H9 (cell line): Measurements from ENCODE around the gene CENPB. TPM values are rescaled to one million over a fixed set of nuclear protein-coding genes. Genes with fewer than 3 reads are reported as not detected.

Source experiments
- DNase-seq: peaks from one replicate; pipeline ENCODE4 v3.0.0-alpha.2; 2017
- H2AFZ ChIP-seq: one replicate; pipeline ENCODE4 v1.6.1; 2013; ENCODE audit warnings: mild to moderate bottlenecking, low read length, control low read depth, moderate library complexity
- H2AK5ac ChIP-seq: 2 replicates; pipeline ENCODE4 v1.6.1; 2013; ENCODE audit warnings: low read length, control low read depth, mixed read lengths; ENCODE audit not compliant: insufficient read length
- H2BK120ac ChIP-seq: one replicate; pipeline ENCODE4 v1.6.1; 2013; ENCODE audit warnings: low read depth, mild to moderate bottlenecking, low read length, control low read depth, inconsistent platforms; ENCODE audit not compliant: poor library complexity, severe bottlenecking
- H2BK12ac ChIP-seq: 2 replicates; pipeline ENCODE4 v1.6.1; 2013; ENCODE audit warnings: low read length, control low read depth, mixed read lengths, low read depth; ENCODE audit not compliant: insufficient read length
- H2BK15ac ChIP-seq: 2 replicates; pipeline ENCODE4 v1.6.1; 2013; ENCODE audit warnings: low read depth, low read length, control low read depth
- H2BK20ac ChIP-seq: one replicate; pipeline ENCODE4 v1.6.1; 2013; ENCODE audit warnings: low read depth, mild to moderate bottlenecking, low read length, control low read depth, inconsistent platforms; ENCODE audit not compliant: poor library complexity, severe bottlenecking
- H2BK5ac ChIP-seq: 2 replicates; pipeline ENCODE4 v1.6.1; 2013; ENCODE audit warnings: low read length, control low read depth, mixed read lengths; ENCODE audit not compliant: insufficient read length
- H3K14ac ChIP-seq: 2 replicates; pipeline ENCODE4 v1.6.1; 2013; ENCODE audit warnings: low read length, control low read depth; ENCODE audit not compliant: insufficient read depth
- H3K18ac ChIP-seq: 2 replicates; pipeline ENCODE4 v1.6.1; 2013; ENCODE audit warnings: low read depth, mild to moderate bottlenecking, mixed read lengths, low read length, control low read depth; ENCODE audit not compliant: insufficient read length
- H3K23ac ChIP-seq: 2 replicates; pipeline ENCODE4 v1.6.1; 2013; ENCODE audit warnings: low read length, control low read depth, mixed read lengths, low read depth; ENCODE audit not compliant: insufficient read length
- H3K23me2 ChIP-seq: 2 replicates; pipeline ENCODE4 v1.6.1; 2013; ENCODE audit warnings: low read depth, mild to moderate bottlenecking, mixed read lengths, low read length, control low read depth; ENCODE audit not compliant: insufficient read length, poor library complexity, severe bottlenecking
- H3K27ac ChIP-seq: 2 replicates; pipeline ENCODE4 v1.5.1; 2013; ENCODE audit warnings: low read length, control low read depth, mixed read lengths, low read depth; ENCODE audit not compliant: insufficient read length
- H3K27me3 ChIP-seq: 2 replicates; pipeline ENCODE4 v1.6.1; 2013; ENCODE audit warnings: low read length, control low read depth, inconsistent platforms; ENCODE audit not compliant: insufficient read depth
- H3K4ac ChIP-seq: 2 replicates; pipeline ENCODE4 v1.6.1; 2013; ENCODE audit warnings: low read depth, mild to moderate bottlenecking, control low read depth, inconsistent platforms, low read length, moderate library complexity
- H3K4me1 ChIP-seq: 2 replicates; pipeline ENCODE4 v1.6.1; 2013; ENCODE audit warnings: low read length, control low read depth, inconsistent platforms; ENCODE audit not compliant: insufficient read depth
- H3K4me2 ChIP-seq: 2 replicates; pipeline ENCODE4 v1.6.1; 2013; ENCODE audit warnings: low read length, control low read depth, mixed read lengths; ENCODE audit not compliant: insufficient read length, insufficient read depth
- H3K56ac ChIP-seq: 2 replicates; pipeline ENCODE4 v1.6.1; 2013; ENCODE audit warnings: low read depth, mild to moderate bottlenecking, mixed read lengths, low read length, control low read depth; ENCODE audit not compliant: insufficient read length
- H3K79me1 ChIP-seq: 2 replicates; pipeline ENCODE4 v1.6.1; 2013; ENCODE audit warnings: low read depth, mild to moderate bottlenecking, moderate library complexity, low read length, control low read depth, inconsistent platforms; ENCODE audit not compliant: insufficient read depth, poor library complexity, severe bottlenecking
- H3K79me2 ChIP-seq: 2 replicates; pipeline ENCODE4 v1.6.1; 2013; ENCODE audit warnings: low read length, control low read depth, inconsistent platforms; ENCODE audit not compliant: insufficient read depth
- H3K9ac ChIP-seq: 2 replicates; pipeline ENCODE4 v1.6.1; 2013; ENCODE audit warnings: low read length, control low read depth, mixed read lengths; ENCODE audit not compliant: insufficient read length; ENCODE audit errors: extremely low read depth
- H3K9me3 ChIP-seq: one replicate; pipeline ENCODE4 v1.6.1; 2013; ENCODE audit warnings: low read depth, low read length, inconsistent platforms; ENCODE audit not compliant: control insufficient read depth
- H3T11ph ChIP-seq: one replicate; pipeline ENCODE4 v1.6.1; 2013; ENCODE audit warnings: mild to moderate bottlenecking, low read length, control low read depth, inconsistent platforms
- H4K20me1 ChIP-seq: one replicate; pipeline ENCODE4 v1.6.1; 2013; ENCODE audit not compliant: control insufficient read depth, insufficient read length, insufficient read depth
- H4K5ac ChIP-seq: 2 replicates; pipeline ENCODE4 v1.6.1; 2013; ENCODE audit warnings: low read depth, mild to moderate bottlenecking, mixed read lengths, low read length, control low read depth; ENCODE audit not compliant: insufficient read length
- H4K8ac ChIP-seq: replicated peaks from 2 replicates; pipeline ENCODE4 v1.6.1; 2013; ENCODE audit warnings: low read length, control low read depth, mixed read lengths, low read depth; ENCODE audit not compliant: insufficient read length
- H4K91ac ChIP-seq: 2 replicates; pipeline ENCODE4 v1.6.1; 2013; ENCODE audit warnings: low read depth, mild to moderate bottlenecking, moderate library complexity, mixed read lengths, low read length, control low read depth; ENCODE audit not compliant: insufficient read length
- H3K27ac Mint-ChIP-seq, 3 experiments: 2 replicates in 2 of 3; 3 replicates in 1 of 3; pipeline ENCODE4 v1.8.0; 2020 to 2021; ENCODE audit warnings: mixed read lengths in 3 of 3, mild to moderate bottlenecking in 1 of 3, moderate library complexity in 1 of 3
- H3K27me3 Mint-ChIP-seq: 2 replicates; pipeline ENCODE4 v1.8.0; 2021; ENCODE audit warnings: low read depth, mild to moderate bottlenecking, moderate library complexity, mixed read lengths
- H3K36me3 Mint-ChIP-seq, 3 experiments: 2 replicates in 2 of 3; 3 replicates in 1 of 3; pipeline ENCODE4 v1.8.0; 2020 to 2021; ENCODE audit warnings: low read depth in 3 of 3, mixed read lengths in 3 of 3; ENCODE audit not compliant: insufficient read depth in 1 of 3
- H3K4me1 Mint-ChIP-seq, 2 experiments: 2 replicates each; pipeline ENCODE4 v1.8.0; 2020; ENCODE audit warnings: mixed read lengths in 2 of 2
- H3K4me3 Mint-ChIP-seq, 2 experiments: 2 replicates in 1 of 2; 3 replicates in 1 of 2; pipeline ENCODE4 v1.8.0; 2020 to 2021; ENCODE audit warnings: mild to moderate bottlenecking in 2 of 2, mixed read lengths in 2 of 2, moderate library complexity in 1 of 2
- H3K9me3 Mint-ChIP-seq, 2 experiments: 2 replicates in 1 of 2; 3 replicates in 1 of 2; pipeline ENCODE4 v1.8.0; 2020; ENCODE audit warnings: mild to moderate bottlenecking in 2 of 2, mixed read lengths in 2 of 2, moderate library complexity in 1 of 2
- CTCF ChIP-seq: fragments of 200-600 bp; sonication (generic); conservative IDR thresholded peaks from 3 replicates; pipeline ENCODE4 v1.8.0; 2021; ENCODE audit warnings: antibody characterized with exemption, mild to moderate bottlenecking
- WGBS: extraction: QIAGEN DNeasy Blood & Tissue Kit; methylation state at CpG from one replicate; pipeline ENCODE4 v1.1.7; 2013; ENCODE audit warnings: missing lambda C conversion rate, low lambda C conversion rate, mixed read lengths; ENCODE audit not compliant: insufficient read length; ENCODE audit errors: extremely low coverage; 5-methylcytosine and 5-hydroxymethylcytosine counted together
- total RNA-seq: library from RNA; stranded (reverse); gene quantifications from 2 replicates; pipeline ENCODE4 v1.2.1, GENCODE V29; 2021

Gene CENPB
- total RNA-seq, 1 experiment from 2014 or later: 63.1 TPM

DNA sequence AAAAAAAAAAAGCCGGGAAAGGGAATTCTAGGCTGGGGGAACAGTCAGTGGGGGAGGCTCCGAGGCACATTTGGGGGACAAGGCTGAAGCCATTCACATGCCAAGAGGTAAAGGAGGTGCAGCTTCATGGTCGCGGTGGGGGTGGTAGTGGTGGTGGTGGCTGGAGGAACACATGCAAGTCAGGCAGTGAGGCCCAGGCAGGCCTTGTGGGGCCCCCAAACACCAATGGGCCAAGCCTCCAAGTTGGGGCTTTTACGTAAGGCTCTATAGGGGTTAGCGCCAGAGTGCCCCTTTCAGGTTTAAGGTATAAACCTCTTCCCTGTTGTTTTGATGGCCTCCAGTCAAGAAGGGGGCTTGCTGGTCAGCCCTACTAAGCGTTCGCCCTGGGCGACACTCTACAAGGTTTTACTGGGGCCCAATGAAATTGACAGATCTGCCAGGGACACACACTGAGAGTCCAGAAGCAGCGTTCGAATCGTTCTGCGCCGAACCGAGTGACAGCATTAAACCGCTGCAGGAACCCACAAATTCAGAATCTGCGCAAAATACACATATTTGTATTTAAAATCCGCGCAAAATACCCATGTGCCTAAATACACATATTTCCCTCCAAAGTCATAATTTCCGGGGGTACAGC lies 33.0 kb upstream of the CENPB start:
- Histone ChIP-seq H3K9me3 (no peaks in the 10 kb centered on the region), H3K27ac (no peak overlapping the region), H2AK5ac (no peak overlapping the region), H2BK15ac (no peak overlapping the region), H3K14ac (no peak overlapping the region), H4K91ac (no peak overlapping the region), H3K79me1 (no peaks in the 10 kb centered on the region), H3T11ph (no peak overlapping the region), H4K20me1 (no peaks in the 10 kb centered on the region), H4K5ac (no peak overlapping the region), H3K27me3 (no peaks in the 10 kb centered on the region), H3K4me2 (peak overlapping the region; percentile 8), H3K4me1 (no peaks in the 10 kb centered on the region; the same call in 1 of the 2 replicates), H3K4ac (no peak overlapping the region), H2AFZ (no peak overlapping the region), H3K23me2 (no peaks in the 10 kb centered on the region), H3K56ac (no peak overlapping the region), H3K18ac (no peak overlapping the region), H2BK12ac (no peak overlapping the region), H4K8ac (no peak overlapping the region), H2BK20ac (no peak overlapping the region), H2BK120ac (no peak overlapping the region), H3K23ac (no peak overlapping the region), H2BK5ac (no peak overlapping the region), H3K79me2 (no peaks in the 10 kb centered on the region), H3K9ac (no peak overlapping the region)
- no peak for TF ChIP-seq CTCF
- no peaks in the 10 kb centered on the region for H3K27me3 Mint-ChIP-seq
- peaks cover 23 to 33% of the 10 kb centered on the region in 2 experiments for H3K4me1 Mint-ChIP-seq
- DNase-seq: no peak
- peaks cover 0 to 2% (median 0%) of the 10 kb centered on the region in 3 experiments; a peak in 1 of 7 replicates for H3K36me3 Mint-ChIP-seq
- H3K27ac Mint-ChIP-seq: peak overlapping the region in 2 of 3 experiments; percentile 62 to 83; a peak in 3 of 7 replicates
- no peaks in the 10 kb centered on the region; a peak in 1 of 5 replicates for H3K9me3 Mint-ChIP-seq
- no CpG with 5 or more reads among the region's 20 CpGs for WGBS
- H3K4me3 Mint-ChIP-seq: peak overlapping the region; percentile 82 to 85
